ENCODE results near the gene BRME1. TPM values are rescaled to one million over a fixed set of nuclear protein-coding genes. Genes with fewer than 3 reads are reported as not detected.

Gene BRME1
- total and polyA plus RNA-seq, 2 of the 13 experiments (the other 11 are each of a cell fraction or from before 2014, with no cell fraction given): 0.74 to 1.5 TPM

- TF ChIP-seq HBP1 (CRISPR knock-in tag; IDR thresholded peaks at IDR 0.05; ENCODE audit: low read depth) (no peak), ZNF33B (CRISPR knock-in tag; IDR thresholded peaks at IDR 0.05) (no peak), MNT (IDR thresholded peaks at IDR 0.05) (no peak), ATF6 (CRISPR knock-in tag; conservative IDR thresholded peaks at IDR 0.05) (no peak), SUZ12 (IDR thresholded peaks at IDR 0.05; ENCODE audit: low read depth, low read length) (no peak), ZBED4 (CRISPR knock-in tag; IDR thresholded peaks at IDR 0.05; ENCODE audit: borderline replicate concordance) (no peak), NCOA1 (CRISPR knock-in tag; IDR thresholded peaks at IDR 0.05) (no peak), ZNF546 (CRISPR knock-in tag; conservative IDR thresholded peaks at IDR 0.05) (no peak), HNF1B (CRISPR knock-in tag; IDR thresholded peaks at IDR 0.05) (no peak), ZNF713 (CRISPR knock-in tag; IDR thresholded peaks at IDR 0.05) (no peak), MXD4 (CRISPR knock-in tag; IDR thresholded peaks at IDR 0.05) (no peak), ZNF331 (CRISPR knock-in tag; IDR thresholded peaks at IDR 0.05) (no peak), THAP11 (CRISPR knock-in tag; IDR thresholded peaks at IDR 0.05) (no peak), ARNT (IDR thresholded peaks at IDR 0.05) (no peak), ZNF574 (CRISPR knock-in tag; IDR thresholded peaks at IDR 0.05) (peak; percentile 35; the same call in 1 of the 2 replicates), GABPB1 (CRISPR knock-in tag; IDR thresholded peaks at IDR 0.05) (0 out of 2 replicates have a peak, but pooled peaks have one; percentile 9), ZNF225 (CRISPR knock-in tag; IDR thresholded peaks at IDR 0.05) (no peak), IKZF1 (IDR thresholded peaks at IDR 0.05) (no peak), TEAD2 (CRISPR knock-in tag; IDR thresholded peaks at IDR 0.05) (no peak)
Observed at GRCh38 chr19:13881251-13881691, 24.6 kb downstream of the BRME1 start (continued).
